NAMALWA (cell line): ENCODE results near the gene KLHL42.
"Not testable (repeated sequence)": the region's sequence is repeated elsewhere in the genome, so short reads cannot be mapped to it uniquely, and the experiment has no call there.

Experiments used
- DNase-seq: peaks from one replicate; pipeline ENCODE4 v3.0.0-alpha.2; 2015; ENCODE audit warnings: low spot score

Gene KLHL42, protein sequence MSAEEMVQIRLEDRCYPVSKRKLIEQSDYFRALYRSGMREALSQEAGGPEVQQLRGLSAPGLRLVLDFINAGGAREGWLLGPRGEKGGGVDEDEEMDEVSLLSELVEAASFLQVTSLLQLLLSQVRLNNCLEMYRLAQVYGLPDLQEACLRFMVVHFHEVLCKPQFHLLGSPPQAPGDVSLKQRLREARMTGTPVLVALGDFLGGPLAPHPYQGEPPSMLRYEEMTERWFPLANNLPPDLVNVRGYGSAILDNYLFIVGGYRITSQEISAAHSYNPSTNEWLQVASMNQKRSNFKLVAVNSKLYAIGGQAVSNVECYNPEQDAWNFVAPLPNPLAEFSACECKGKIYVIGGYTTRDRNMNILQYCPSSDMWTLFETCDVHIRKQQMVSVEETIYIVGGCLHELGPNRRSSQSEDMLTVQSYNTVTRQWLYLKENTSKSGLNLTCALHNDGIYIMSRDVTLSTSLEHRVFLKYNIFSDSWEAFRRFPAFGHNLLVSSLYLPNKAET

DNA sequence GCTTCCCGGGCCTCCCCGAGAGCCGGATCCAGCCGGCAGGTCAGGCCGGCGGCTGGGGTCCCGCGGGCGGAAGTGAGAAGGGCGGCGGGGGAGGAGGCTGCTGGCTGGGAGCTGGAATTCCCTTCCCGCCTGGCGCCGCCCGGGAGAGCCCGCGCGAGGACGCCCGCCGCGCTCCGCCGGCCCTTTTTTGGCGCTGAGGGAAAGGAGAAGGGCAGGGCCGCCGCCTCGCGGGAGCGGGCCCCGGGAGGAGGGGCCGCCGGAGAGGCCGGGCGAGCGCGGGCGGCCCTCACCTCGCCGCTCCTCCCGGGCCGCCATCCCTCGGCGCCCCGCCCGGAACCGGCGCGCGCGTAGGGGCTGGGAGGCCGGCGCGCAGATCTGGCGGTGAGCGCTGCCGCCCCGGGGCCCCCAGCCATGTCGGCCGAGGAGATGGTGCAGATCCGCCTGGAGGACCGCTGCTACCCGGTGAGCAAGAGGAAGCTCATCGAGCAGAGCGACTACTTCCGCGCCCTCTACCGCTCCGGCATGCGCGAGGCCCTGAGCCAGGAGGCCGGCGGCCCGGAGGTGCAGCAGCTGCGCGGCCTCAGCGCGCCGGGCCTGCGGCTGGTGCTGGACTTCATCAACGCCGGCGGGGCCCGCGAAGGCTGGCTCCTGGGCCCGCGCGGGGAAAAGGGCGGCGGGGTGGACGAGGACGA lies at the start of gene KLHL42, which contains the start of gene MANSC4:
Gene KLHL42 (plus strand): TSS at position 314 of the 692 bp plus-strand sequence. CDS start 98 bp downstream, at position 412.
Gene MANSC4 (minus strand): TSS at position 317 of the 692 bp plus-strand sequence. CDS start 8,960 bp downstream, outside the sequence.
- DNase-seq = peak; percentile 83

DNA sequence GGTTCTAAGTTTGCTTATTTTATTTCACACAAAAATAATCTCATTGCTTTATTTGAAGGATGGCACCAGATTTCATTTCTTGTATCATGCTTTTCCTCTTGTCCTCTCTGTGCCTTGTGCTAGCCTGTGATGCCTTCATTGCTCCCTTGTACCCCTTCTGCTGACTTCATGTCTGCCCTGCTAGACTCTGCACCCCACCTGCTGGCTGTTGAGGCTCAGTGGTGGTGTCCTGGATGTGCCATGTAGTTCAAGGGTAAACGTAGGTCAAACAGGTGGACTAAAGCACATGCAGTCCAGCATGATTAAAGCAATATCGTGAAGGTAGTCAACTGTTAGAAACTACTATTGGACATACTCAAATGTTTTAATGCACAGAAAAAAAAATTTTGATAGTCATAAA lies 47.8 kb upstream of the KLHL42 start:
- peak; percentile 64 for DNase-seq

DNA sequence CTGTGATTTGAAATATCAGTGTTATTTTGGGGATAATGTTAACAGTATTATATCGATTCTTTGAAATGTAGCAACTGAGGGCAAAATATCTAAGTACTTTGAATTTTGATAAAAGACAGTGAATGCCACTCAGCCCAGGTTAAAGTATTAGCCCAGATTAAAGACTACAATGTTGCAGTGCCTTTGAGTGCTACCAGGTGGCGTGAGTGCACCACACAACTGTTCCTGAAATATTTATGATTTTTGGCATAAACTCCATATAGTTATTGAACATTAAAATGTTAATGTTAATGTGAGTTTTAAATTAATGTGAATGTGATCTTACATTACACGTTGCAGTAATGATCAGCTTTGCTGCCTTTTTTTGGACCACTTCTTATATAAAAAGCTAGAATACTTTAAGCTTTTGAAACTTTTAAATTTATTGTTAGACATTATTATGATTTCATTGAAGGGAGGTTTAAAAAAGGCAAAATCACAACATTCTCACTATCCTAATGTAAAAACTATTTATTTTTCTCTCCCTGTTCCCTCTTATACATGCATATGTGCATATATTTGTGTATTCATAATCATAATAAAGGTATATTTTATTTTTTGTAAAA lies 46.9 kb upstream of the KLHL42 start:
- DNase-seq = peak; percentile 67

DNA sequence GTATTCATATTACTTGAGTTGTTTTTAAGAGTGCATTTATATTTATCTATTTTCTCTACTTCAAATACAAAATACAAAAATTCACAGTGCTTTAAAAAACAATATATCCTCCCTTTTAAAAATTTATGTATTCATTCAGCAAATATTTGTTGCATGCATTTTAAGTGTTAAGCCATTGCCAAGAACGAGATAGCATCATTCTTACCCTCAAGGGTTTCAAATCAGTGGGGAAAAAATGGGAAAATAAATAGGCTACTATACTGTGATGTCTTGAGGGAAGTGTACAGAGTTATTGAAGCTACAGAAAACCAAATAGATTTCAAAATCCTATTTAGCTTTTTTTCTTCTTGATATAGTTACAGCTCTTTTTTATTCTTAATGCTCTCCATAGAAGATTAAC lies 46.2 kb upstream of the KLHL42 start:
- no peak for DNase-seq

DNA sequence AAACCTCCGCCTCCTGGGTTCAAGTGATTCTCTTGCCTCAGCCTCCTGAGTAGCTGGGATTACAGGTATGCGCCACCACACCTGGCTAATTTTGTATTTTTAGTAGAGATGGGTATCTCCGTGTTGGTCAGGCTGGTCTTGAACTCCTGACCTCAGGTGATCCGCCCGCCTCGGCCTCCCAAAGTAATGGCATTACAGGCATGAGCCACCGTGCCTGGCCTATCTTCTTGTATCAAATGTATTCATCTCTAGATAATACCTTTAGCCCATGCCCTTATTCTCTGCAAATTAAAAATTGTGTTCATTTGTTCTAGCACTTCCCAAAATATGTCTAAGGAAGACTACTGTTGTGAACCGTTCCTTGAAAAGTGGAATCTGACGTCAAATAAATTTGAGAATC lies 45.7 kb upstream of the KLHL42 start:
- not testable (repeated sequence) for DNase-seq

DNA sequence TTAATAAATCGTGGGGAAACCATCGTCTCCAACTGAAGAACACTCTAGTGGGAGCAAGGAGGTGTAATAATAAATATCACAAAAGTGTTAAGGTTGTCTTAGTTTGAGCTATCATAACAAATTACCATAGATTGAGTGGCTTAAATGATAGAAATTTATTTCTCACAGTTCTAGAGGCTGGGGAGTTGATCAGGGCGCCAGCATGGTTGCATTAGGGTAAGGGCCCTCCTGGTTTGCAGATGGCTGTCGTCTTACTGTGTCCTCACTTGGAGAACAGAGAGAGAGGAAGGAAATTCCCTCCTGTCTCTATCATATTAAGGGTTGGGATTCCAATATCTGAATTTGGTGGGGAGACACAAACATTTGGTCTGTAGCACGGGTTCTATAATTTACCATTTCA lies 36.4 kb upstream of the KLHL42 start:
- no peak for DNase-seq

DNA sequence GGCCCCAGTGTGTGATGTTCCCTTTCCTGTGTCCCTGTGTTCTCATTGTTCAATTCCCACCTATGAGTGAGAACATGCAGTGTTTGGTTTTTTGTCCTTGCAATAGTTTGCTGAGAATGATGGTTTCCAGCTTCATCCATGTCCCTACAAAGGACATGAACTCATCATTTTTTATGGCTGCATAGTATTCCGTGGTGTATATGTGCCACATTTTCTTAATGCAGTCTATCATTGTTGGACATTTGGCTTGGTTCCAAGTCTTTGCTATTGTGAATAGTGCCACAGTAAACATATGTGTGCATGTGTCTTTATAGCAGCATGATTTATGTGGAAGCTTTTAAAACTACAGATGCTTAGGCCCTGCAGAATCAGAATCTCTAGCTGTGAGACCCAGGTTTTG lies 34.3 kb upstream of the KLHL42 start:
- DNase-seq = not testable (repeated sequence)

DNA sequence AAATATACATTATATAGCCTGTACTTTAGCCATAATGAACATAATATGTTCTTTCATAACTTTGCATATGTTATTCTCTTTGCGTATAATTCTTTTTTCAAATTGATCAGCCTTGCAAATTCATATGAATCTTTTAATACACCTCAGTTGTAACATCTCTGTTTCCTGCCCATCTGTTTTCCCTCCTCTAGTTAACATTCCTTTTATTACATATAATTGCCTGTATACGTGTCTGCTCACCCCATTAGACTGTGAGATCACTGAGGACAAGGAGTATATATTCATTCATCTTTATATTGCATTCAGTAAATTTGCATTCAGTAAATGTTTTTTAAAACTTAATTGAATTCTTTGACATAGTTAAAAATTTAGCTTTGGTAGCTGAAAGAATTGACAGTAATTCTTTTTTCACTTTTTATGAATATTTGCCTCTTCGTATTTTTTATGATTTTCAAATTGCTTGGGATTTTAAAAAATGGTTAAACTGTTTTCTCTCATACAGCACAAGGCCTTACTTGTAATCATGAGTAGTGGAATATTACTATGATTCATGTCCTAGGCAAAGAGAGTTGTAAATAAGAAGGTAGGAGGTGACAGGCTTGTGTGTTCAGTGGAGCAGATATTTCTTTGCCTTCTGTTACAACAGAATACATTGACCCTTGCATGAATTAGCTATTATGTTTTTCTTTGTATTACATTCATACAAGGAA lies 32.8 kb upstream of the KLHL42 start:
- DNase-seq = no peak

DNA sequence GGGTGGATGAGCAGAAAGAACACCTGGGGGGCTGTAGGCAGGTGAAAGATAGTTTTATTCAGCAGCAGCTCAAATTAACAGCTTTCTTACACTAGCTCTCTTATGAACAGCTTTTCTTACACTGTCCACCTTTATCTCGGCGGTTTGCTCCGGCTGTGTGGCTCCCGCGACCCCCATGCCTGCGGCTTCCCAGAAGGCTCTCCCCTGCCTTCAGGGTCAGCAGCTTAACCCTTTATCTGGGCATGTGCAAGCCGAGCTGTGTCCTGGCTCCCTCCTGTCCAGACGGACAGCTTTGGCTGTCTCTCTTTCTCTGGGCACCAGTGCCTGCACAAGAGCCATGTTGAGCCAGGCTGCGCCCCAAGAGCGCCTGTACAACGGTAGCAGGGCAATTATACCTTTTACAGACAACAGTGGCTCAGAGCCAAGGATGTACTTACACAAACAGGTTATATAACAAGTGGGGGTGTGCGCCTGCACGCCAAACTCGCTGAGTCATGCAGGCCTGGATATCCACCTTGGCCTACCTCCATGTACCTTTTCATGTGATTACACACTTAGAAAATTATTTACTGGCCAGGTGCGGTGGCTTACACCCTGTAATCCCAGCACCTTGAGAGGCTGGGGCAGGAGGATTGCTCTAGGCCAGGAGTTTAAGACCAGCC lies 28.5 kb upstream of the KLHL42 start:
- DNase-seq = no peak

DNA sequence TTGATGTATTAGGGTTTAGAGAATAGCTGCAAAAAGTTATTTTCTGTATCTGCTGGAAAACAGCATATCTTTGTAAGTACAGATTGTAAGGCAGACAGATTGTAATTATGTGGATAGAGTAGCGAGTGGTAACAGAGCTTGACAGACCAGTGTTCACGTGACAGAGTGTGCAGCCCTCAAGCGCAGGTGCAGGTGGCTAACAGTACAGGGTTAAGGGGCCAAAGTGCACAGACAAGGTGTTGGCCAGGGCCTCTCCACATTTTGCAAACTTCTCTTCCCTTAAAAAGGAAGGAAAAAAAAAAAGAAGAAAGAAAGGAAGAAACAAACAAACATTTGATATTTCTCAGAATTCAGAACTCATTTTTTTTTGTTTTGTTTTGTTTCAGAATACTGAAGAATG lies 25.2 kb upstream of the KLHL42 start:
- no peak for DNase-seq

DNA sequence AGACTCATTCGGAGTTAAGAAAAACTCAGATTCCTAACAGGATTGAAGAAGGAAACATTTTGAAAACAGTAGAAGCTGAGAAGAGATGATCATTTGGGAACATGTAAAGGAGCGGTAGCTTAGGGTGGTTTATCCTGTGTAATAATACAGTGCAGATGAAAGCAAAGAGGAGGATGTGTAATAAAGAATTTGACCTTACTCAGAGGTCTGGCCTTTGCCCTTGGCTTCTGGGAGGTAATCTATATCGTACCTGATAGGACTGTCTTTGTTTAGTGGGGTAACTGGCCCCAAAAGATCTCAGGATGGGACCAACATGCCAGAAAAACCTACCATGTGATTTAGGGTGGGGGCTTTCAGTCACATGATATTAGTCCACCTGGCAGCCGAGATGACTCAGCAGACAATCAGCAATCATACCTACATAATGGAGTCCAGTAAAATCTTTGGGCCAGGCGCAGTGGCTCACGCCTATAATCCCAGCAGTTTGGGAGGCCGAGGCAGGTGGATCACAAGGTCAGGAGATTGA lies 23.3 kb upstream of the KLHL42 start:
- DNase-seq = no peak

DNA sequence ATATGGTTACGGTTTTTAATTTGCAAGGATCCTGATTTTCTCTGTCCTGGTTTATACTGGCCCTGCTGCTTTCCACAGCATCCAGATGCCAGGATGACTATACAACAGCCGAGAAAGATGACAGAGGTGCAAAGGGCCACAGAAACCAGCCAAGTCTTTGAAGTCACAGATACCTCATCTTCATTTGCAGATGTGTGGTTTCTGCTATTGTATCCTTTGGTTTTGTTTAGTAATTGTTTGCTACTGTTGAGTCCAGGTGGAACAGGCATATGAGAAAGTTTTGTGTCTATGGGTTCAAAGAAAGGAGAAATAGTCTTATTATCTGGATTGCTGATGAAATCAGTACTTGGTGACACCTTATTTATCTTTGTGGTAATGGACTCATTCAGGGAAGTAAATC lies 17.3 kb upstream of the KLHL42 start:
- DNase-seq = no peak

DNA sequence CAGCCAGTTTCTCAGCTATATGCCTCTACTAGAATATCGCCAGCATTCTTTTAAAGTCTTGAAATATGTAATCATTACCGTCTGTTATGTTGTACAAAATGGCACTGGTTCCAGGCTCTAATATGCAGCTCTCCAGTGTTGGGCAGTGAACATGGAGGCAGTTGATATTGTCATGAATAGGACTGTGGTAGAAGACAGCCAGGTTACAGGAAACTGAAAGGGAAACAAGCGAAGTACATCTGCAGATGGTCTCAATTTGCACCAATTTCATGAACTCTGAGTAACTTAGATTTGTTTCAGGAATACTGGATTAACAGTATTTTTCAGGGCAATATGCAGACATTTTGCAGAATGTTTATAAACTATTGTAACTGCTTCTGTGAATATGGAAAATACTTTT lies 13.4 kb upstream of the KLHL42 start:
- no peak for DNase-seq

DNA sequence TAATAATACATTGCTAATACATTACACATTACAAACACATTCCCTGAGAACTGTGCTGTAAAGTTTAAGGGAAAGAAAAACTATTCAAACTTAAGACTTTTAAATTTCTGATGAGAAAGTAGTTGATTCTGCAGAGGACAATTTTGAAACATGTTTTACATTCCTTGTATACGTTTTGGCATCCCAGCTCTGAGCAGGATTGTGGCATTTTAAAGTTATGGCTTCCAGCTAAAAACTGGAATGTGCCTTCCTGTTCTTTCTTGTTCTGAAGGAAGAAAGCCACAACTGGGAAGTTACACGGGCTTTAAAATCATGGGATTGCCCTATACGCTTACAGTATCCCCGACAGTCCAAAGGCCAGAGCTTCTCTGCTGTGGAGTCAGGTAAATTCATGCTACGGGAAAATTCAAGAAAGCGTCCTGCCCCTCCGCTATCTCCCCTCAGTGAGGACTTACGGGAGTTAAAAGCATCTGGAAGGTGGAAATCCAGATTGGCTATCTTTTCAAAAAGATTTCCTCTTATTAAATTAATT lies 10.8 kb upstream of the KLHL42 start:
- DNase-seq = no peak

DNA sequence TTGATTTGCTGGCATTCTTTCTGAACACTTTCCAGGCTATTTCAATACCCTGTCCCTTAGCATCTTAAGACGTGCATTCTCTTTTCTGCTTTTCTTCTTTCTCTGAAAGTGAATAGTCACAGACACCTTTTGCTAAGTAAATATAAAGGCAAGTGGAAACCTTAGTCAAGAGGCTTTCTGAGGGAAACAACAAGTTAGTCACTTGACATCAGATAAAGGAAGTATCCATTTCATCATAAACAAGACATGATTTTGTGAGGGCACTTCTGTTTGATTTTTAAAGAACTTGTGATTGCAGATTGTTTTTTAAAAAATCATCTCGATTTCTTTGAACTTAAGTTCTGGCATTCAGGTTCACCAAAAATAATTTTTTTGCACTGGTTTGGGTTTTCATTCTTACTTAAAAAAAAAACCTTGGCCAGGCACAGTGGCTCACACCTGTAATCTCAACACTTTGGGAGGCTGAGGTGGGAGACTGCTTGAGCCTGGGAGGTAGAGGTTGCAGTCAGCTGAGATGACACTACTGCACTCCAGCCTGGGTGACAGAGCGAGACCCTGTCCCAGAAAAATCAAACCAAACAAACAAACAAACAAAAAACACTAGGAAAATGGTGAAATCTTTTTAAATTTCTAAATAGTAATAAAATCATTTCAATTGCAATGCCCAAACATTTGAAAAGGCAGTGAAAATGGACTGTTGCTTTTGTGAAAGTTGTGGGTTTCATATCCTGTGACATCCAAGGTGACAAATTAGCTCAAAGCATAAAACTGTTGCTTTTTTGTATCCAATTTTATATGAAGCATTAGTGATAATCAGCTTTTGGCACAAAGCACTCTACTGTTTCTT lies 8.3 kb upstream of the KLHL42 start:
- DNase-seq = no peak

DNA sequence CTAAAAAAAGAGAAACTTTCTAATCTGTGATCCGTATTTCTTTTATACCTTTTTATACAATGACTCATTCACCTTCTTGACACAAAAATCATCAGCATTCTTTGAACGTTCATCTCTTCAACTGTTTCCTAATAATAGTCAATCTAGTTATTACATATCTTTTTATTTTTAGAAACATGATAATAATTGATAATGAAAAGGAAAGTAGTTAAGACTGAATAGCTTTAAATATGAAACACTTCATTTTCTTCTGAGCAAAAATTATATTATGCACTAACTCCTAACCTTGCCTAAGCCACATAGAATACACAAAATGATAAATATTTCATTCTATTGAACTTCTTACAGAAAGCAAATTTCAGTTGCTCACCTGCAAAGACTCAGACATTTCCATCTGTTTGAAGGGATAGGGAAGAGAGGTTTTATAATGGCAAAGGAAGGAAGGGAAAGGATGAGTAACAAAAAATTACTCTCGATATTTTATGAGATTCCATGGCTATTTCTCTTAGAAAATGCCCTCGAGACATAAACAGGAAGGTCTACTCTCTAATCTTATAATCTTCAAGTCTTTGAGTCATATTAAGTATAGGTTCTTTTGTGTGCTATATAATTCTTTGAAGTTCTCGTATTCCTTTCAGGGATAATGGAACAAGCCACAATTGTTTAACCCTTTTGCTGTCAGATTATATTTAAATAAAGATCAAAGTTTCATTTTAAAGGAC lies 7.5 kb upstream of the KLHL42 start:
- no peak for DNase-seq

DNA sequence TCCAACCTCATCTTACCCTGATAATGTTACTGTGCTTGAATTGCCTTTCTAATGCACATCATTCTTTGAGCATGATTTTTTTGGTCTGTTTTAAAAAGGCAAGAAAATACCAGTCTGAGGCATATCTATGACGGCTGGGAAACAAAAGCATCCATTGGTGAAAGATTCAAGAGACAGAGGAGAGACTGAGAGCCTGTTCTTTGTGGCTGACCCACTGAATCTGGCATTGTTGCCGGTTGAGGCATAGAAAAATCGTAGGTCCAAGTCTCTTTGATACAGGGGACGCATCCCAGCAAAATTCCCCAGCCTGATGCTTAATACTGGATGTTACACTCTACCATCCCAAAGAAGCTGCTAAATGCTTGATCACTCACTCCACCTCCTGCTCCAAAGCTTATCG lies 2.9 kb upstream of the KLHL42 start:
- no peak for DNase-seq

DNA sequence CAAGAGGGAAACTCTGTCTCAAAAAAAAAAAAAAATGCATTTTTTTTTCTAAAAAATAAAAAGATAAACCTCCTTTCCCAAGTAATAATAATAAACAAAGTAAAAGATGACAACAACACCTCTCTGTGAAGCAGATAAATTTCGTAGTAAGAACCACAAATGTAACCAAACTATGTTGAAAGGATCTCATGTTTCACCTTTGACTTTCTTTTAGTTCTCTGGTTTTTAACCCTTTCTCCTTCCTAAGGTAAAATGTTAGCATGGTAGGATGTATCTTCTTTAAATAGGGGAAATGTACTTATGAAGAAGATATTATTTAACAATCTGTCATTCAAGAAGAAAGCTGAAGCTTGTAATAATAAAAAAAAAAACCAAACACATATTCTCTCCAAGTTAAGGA lies 1.8 kb upstream of the KLHL42 start:
- DNase-seq = no peak

DNA sequence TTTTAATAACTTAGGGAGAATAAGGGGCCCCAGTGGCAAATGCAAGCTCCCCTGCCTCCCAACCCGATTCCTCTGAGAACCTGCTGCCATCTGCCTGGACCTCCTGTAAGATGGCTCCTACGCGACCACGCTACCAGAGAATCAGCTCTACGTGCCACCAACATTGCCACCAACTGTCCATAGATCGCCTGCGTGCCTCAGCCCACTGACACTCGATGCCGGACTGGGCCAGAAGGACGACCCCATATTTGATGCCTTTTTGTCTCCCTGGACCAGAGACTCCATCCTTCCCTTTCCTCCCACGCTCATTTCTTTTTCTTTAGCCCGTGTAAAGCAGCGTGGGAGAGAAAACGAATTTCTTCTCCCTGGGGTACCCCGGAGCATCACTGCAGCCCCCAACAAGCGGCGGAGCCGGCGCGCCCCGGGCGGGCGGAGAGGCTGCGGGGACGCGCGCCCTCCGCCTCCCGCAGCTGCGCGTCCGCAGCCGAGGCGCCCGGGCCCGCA lies 565 bp upstream of the KLHL42 start:
- DNase-seq = peak; percentile 55
